ENCODE data around the gene RPL26.
"Not testable (repeated sequence)": the region's sequence is repeated elsewhere in the genome, so short reads cannot be mapped to it uniquely, and the experiment has no call there.

RPL26 gene

DNA sequence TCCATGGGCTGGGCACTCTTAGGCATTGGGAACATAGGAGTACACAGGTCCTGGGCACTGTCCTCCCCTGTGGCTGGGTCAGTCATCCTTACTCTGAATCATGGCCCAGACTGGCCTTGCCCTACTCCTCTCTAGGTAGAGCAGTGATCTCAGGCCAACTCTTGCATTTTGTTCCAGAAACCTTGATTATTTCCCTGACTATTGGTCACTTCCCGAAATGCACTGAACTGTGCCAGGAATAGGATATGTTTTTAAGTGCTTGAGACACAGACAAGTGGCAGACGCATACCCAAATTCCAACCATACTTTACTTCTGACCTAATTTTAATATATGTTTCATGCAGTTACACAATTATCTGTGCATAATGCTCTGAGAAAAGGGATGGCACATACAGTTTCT, 16.8 kb downstream of the RPL26 start:
- DNase-seq (ENCODE audit: low spot score) = no peak

DNA sequence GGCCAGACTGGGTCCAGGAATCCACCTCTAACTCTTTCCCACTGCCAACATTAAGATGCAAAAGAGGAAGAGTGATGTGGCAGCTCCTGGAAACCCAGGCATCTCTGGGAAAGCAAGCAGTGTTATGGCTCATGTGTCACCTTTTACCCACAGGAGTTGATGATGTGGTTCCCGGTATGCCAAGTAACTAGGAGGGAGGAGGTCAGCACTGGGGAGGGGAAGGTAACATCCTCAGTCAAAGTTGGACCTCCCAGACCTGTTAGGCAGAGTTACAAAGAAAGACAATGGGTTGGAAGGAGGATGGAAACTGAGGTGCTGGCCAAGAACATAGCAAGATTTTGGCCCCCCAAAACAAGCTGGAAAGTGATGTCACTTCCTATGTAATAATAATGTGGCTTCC, 17.9 kb downstream of the RPL26 start:
- no peak for DNase-seq (ENCODE audit: low spot score)

DNA sequence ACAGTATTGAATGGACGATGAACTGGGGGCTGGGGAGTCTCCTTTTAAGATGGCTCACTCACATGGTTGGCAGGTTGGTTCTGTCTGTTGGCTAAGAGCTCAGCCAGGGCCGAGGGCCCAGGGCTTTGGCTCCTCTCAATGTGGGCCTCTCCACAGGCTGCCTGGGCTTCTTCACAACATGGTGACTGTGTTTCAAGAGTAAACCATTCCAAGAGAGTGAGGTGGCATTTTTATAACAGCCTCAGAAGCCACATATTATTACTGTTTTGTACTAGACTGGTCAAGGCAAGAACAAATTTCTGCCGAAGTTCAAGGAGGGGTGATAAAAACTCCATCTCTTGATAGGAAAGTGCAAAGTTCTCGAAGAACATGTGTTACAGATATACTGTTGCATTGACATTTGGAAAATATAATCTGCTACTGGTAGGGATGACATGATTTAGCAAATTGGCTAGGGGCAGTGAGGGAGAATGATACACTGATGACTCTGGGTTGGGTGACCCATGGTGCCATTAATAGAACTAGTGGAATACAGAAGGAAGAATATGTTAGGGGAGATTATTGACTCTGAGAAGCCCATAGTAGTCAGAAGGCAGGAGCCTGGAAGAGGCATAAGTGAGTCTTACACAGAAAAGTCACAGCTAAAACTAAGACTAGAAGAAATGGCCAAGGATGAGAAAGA, 20.2 kb downstream of the RPL26 start:
- DNase-seq (ENCODE audit: low spot score) = no peak

DNA sequence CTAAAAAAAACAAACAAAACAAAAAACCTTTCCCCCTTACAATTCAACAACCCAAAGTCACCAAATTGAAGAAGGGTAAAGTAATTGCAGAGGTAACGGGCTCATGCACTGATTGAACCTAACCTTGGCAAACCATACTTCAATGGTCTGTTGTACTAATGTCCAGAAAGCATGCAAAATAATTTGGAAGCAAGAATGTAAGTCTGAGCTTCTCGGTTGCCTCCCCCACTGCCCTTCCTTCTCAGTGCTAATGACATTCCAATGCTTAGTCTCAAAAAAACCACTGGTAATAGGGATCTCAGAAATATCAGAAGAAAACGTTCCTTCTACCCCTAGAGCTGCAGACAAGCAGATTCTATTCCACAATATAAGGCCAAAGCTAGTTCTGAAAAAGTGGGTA, 22.2 kb downstream of the RPL26 start:
- DNase-seq (ENCODE audit: low spot score) = no peak

DNA sequence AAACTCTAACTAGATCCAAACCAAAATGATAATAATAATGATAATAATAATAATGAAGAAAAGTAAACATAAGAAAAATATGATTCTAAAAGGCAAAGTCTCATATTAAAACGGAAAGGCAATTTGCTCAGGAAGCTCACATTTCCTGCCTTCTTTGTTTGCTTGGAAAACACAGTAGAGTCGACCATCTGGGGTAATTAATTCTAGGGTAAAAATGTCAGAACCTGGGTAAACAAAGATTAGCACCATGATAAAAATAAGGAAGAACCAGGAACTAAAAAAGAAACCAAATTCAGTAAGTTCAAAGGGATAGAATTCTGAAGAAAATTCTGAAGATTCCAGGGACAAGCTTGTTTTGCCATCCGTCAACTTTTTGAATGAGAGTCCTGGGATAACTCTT, 22.7 kb downstream of the RPL26 start:
- no peak for DNase-seq (ENCODE audit: low spot score)

DNA sequence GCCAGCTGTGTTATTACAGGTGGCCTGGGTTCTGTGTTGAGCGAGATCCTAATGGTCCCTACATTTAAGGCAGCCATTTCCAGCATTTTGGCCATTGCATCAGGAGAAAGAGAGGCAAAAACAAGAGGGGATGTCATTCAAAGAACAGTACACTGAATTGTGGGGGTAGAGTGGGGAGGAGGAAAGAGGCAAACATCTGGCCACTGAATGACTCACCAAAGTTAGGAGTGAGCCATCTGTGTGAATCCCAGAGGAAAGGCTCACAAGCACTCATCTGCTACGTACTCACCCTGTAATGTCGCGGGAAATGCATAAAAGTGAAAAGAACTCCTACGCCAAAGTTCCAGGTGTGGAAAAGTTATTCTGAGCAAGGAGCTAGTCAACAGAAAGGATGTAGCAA, 23.2 kb downstream of the RPL26 start:
- DNase-seq (ENCODE audit: low spot score) = no peak

DNA sequence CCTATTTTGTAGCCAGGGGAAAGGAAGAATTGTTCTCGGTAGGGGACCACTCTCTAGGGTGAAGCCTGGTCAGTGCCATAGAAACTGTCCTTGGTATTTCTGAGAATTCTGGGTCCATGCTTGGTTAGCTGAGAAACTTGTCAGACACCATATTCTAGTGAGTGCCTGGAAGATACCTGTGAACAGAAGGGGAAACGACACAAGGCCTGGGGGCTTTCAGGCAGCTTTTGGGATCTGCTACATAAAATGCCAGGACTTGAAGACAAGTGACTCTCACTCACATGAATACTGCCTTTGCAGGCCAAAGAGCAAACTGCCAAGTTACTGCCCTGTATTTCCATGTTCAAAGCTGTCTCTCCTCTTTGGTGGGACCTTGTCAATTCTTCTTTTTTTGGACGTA, 25.1 kb downstream of the RPL26 start:
- no peak for DNase-seq (ENCODE audit: low spot score)

DNA sequence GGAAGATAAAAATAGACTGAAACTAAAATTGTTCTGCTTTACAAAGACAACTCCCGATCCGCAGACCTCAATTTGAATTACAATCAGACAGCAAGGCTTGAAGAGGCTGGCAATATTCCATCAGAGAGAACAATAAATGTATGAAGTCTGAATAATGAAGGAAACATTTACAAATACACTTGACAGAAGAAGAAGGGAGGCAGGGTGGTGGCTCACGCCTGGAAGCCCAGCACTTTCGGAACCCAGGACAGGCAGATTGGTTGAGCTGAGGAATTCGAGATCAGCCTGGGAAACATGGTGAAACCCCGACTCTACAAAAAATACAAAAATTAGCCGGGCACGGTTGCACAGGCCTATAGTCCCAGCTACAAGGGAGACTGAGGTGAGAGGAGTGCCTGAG, 28.8 kb downstream of the RPL26 start:
- DNase-seq (ENCODE audit: low spot score) = no peak

DNA sequence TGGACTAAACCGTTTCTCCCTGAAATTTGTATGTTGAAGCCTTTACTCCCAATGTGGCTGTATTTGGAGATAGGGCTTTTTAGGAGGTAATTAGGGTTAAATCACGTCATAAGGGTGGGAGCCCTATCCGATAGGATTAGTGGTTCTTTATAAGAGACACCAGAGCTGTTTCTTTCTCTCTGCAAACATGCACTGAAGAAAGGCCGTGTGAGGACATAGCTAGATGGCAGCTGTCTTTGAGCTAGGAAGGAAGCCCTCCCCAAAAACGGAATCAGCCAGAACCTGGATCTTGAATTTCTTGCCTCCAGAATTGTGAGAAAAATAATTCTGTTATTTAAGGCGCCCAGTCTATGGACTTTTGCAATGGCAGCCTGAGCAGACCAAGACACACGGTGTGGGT, 29.3 kb downstream of the RPL26 start:
- DNase-seq (ENCODE audit: low spot score) = no peak

DNA sequence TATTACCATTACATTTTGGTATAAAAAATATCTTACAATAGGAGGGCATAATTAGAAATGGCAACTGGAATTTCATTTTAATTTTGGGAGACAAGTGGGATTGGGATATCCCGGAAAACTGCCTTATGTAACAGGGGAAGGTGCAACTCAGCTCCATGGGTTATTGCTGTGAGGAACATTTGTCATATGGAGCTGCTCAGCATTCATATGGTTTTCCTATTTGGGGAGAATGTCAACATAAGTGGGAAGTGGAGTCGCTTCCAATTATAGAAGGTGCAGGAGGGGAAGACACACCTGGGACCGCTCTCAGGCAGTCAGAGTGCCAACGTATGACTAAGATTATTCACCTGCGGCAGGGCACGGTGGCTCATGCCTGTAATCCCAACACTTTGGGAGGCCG, 32.7 kb downstream of the RPL26 start:
- no peak for DNase-seq (ENCODE audit: low spot score)

DNA sequence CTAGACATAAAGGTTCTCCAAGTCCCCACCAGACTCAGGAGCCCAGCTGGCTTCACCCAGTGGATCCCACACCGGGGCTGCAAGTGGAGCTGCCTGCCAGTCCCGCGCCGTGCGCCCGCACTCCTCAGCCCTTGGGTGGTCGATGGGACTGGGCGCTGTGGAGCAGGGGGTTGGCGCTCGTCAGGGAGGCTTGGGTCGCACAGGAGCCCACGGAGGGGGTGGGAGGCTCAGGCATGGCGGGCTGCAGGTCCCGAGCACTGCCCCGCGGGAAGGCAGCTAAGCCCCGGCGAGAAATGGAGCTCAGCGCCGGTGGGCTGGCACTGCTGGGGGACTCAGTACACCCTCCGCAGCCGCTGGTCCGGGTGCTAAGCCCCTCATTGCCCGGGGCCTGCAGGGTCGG, 36.0 kb downstream of the RPL26 start:
- not testable (repeated sequence) for DNase-seq (ENCODE audit: low spot score)

DNA sequence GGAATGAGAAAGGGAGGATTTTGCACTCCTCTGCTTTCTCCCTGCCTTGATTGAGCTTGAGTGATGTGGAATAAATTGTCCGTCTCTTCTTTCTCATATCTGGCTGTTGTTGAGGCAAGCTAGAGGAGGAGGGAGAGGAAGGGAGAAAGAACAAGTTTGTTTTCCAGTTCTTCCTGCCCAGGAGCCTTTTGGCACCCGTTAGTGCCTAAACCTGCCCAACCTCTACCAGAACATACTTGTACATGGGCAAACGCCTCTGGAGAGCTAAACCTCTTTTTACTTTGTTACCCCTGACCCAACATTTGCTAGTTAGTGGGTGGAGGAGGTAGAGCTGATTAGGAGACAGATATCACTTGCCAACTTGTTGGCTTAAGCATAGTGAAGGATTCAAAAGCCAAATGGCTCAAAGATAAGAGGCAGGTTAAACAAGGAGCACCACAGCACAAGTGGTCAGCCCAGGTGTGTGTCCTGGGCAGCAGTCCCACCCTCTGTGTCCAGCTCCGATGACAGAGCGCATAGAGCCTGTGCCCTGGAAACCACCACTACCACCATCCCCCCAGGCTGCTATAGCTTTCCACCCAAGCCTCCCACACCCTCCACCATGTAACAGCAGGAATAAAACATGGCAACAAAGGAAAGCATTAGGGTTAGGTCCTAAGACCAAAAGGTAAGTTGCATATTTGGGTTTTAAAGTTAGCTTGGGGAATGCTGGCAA, 36.9 kb downstream of the RPL26 start:
- no peak for DNase-seq (ENCODE audit: low spot score)

DNA sequence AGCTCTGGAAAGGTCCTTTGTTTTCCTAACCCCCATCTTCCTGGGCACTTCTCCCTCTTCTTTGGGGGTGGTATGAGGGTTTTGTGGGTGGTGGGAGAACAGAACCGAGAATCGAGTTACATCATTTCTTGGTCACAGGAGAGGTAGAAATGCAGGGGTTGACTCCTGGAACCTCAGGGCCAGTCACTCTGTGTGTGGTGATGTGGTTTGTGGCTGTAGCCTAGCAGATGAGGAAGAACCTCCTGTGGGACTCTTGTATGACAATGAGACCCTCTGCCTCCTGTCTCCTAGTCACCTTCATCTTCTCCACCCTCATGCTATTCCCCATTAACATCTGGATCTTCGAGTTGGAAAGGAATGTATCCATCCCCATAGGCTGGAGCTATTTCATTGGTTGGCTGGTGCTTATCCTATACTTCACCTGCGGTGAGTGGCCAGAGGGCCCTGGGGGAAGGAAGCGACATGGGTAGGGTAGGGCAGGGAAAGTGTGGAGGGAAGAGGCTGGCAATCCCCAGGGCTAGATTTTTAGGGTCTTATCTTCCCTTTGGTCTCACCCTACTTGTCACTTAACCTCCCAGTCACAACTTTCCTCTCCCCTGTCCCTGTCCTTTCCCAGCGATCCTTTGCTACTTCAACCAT, 37.8 kb downstream of the RPL26 start:
- no peak for DNase-seq (ENCODE audit: low spot score)

DNA sequence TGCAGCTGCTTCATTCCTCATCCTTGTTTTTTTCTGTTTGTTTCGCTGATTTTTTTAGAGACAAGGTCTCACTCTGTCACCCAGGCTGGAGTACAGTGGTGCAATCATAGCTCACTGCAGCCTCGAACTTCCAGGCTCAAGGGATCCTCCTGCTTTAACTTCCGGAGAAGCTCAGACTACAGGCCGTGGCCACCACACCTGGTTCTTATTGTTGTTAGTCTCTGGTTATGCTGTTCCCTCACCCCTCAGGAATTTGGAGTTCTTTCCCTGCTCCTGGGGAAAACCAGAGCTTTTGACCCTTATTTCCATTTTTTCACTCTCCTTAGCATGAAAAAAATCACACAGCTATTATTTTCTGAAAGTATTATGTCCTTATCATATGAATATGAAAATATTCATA, 41.5 kb downstream of the RPL26 start:
- DNase-seq (ENCODE audit: low spot score) = no peak

DNA sequence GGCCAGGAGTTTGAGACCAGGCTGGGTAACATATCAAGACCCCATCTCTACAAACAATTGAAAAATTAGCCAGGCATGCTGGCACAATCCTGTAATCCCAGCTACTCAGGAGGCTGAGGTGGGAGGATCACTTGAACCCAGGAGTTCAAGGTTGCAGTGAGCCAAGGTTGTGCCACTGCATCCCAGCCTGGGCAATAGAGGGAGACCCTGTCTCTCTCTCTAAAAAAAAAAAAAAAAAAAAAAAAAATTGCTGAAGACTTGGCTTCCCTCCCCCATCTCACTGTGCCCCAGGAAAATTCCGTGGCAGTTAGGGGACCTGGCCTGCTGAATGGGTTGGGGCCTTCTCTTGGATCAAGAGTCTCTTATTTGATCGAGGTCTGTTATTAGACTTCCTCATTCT, 43.5 kb downstream of the RPL26 start, which contains the start of gene ODF4:
ODF4 (plus strand) TSS at position 301 of the 400 bp plus-strand sequence. CDS start 212 bp downstream, outside the sequence.
- no peak for DNase-seq (ENCODE audit: low spot score)

DNA sequence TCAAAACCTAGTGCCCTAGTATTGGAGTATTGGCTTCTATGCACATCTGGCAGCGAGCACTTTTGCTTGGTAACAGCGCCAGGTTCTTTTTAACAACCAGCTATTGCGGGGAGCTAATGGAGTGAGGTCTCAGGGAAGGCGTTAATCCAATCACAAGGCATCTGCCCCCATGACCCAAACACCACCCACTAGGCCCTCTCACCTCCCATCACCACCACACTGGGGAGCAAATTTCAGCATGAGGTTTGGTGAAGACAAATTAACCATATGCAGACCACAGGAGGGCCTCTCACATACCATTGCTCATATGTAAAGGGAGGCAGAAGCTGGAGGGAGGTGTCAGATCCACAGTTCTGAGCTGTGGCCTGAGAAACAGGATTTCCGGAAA, 44.2 kb downstream of the RPL26 start:
- DNase-seq (ENCODE audit: low spot score) = no peak

DNA sequence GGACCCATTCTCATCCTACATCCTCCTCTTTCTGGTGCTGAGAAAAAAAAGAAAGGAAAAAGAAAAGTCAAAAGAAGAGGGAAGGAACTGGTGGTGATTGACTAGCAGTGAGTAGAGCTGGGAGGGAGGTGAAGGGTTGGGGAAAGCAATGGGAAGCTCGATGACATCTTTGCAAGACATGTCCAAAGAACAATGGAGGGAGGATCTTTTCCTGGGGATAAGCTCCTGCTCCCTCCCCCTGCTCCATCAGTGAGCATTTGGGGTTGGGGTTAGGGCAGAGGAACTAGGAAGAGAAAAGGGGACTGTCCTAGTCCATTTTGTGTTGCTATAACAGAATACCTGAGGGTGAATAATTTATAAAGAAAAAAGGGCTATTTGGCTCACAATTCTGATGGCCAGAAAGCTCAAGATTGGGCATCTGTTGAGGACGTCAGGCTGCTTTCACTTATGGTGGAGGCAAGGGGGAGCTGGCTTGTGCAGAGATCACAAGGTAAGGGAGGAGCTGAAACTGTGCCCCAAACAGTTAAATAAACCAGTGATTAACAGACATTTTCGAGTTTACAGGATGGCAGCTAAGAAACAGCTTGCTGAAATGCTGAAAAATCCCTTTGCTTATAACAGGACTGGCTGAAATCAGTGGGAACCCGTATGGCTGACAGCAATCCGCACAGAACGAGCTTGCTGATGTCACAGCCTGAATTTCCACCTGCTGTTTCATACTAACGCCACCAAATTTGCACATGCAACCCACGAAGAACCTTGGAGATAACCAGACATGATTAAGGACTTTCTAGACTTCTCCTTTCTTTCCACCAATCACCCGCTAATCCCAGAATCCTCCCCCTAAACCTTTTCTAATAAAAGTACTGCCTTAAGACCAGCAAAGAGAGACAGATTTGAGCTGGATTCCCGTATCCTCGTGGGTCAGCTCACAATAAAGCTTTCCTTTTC, 44.9 kb downstream of the RPL26 start:
- no peak for DNase-seq (ENCODE audit: low spot score)

DNA sequence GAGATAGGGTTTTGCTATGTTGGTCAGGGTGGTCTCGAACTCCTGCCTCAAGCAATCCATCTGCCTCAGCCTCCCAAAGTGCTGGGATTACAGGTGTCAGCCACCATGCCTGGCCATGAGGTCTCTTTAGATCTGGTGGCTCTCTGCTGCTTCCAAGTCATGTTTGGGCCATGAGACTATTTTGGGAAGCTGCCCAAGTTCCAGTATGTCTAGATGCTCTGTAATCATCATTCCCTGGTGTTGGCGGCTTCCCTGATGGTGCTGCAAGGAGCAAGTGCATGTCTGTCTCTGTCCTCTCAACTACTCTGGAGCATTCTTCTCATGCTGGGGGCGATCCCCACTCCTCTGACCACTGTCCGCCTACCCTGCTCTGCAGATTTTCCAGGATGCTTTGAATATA, 49.7 kb downstream of the RPL26 start:
- DNase-seq (ENCODE audit: low spot score) = no peak

DNA sequence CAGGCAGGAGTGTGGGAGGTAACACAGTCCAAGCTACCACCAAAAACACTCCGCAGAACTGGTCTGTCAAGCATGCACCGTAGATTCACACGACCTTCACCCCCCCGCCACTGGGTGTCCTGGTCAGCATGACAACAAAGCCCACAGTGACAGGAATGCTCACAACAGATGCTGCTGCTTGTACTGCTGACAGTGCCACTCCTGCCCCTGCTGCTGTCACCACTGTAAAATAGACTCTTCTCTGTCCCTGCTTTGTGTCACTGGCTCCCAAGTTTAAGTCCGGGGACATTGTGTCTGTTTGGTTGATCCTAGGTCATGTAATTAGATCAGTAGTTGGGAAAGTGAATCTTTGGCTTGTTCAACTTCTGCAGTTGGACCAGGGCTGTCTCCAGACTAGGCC, 50.3 kb downstream of the RPL26 start:
- peak; percentile 80 for DNase-seq (ENCODE audit: low spot score)

DNA sequence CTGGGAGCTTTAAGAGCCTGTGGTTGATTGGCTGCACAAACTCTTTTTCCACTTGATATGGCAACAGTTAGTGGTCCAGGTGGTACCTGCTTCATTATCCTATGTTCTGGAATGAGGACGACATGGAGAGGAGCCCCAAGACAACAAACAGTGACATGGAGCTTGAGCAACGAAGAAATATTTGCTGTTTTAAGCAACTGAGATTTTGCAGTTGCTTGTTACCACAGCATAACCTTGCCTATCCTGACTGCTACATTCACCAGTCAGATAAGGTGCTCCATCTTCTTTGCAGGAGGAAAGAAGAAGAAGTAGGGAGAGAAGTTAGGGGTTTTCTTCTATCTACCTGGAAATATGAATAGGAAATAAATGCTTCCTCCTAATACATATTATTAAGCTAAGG, 50.9 kb downstream of the RPL26 start:
- DNase-seq (ENCODE audit: low spot score) = no peak

Data from SK-N-DZ (cell line).